Uterus (tissue), 2 donors: Measurements from ENCODE around the gene WWOX.

Experiments used
- POLR2A ChIP-seq, 2 donors: fragments of 450-650 bp; IDR thresholded peaks; one replicate each; pipeline ENCODE4 v1.6.1; 2016; ENCODE audit warnings: antibody characterized with exemption in 2 of 2, mild to moderate bottlenecking in 1 of 2, moderate library complexity in 1 of 2
- TF ChIP-seq, protein P1 (sequence below), 4 experiments: fragments of 200-600 bp in 2 of 4; fragments of 450-650 bp in 2 of 4; sonication (generic) in 2 of 4; IDR thresholded peaks; one replicate each; pipeline ENCODE4 v1.5.1; 2016 to 2019; ENCODE audit warnings: antibody characterized with exemption in 4 of 4, mild to moderate bottlenecking in 2 of 4, moderate library complexity in 1 of 4

DNA sequence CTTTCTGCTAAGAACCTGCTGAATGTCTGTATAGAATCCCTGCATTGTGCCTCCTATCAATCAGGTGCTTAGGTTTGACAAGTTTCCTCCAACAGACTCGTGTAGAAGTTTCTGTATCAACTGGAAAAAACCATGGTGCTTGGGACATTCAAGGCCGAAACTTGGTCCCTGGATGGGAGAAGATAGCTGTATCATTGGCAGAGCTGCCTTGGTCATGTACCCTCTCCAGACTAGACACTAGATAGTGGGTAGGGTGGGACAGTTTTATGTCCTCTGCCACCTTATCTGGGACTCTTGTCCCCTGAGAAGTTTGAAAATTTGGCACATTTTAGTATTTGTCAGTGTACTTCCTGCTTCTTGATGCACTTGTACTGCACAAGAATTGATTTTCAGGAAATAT lies 520.8 kb downstream of the WWOX start:
- TF ChIP-seq, protein P1, sequence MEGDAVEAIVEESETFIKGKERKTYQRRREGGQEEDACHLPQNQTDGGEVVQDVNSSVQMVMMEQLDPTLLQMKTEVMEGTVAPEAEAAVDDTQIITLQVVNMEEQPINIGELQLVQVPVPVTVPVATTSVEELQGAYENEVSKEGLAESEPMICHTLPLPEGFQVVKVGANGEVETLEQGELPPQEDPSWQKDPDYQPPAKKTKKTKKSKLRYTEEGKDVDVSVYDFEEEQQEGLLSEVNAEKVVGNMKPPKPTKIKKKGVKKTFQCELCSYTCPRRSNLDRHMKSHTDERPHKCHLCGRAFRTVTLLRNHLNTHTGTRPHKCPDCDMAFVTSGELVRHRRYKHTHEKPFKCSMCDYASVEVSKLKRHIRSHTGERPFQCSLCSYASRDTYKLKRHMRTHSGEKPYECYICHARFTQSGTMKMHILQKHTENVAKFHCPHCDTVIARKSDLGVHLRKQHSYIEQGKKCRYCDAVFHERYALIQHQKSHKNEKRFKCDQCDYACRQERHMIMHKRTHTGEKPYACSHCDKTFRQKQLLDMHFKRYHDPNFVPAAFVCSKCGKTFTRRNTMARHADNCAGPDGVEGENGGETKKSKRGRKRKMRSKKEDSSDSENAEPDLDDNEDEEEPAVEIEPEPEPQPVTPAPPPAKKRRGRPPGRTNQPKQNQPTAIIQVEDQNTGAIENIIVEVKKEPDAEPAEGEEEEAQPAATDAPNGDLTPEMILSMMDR (IDR thresholded peaks at IDR 0.05) = no peak
- no peak for TF ChIP-seq POLR2A (IDR thresholded peaks at IDR 0.05)
